Measurements from ENCODE around the gene PTHLH.

The PTHLH gene

DNA sequence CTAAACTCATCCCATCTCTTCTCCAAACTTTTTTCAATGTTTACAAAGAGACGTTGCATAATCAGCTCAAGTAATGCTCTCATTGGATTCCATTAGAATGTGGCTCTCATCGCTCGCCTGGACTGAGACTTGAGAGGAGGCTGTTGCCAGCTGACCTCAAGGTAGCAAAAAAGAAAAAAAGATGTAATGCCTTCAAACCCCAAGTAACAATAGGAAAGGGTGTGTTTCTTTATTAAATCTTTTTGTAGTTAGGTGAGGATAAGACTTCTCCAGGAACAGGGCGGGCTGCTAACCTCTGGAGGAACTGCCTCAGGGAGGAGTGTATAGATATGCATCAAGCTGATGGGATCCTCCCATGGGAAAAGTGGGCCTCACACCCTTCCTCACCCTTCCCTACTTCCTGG is 956 bp upstream of the PTHLH start:
- DNase-seq, result no peak

DNA sequence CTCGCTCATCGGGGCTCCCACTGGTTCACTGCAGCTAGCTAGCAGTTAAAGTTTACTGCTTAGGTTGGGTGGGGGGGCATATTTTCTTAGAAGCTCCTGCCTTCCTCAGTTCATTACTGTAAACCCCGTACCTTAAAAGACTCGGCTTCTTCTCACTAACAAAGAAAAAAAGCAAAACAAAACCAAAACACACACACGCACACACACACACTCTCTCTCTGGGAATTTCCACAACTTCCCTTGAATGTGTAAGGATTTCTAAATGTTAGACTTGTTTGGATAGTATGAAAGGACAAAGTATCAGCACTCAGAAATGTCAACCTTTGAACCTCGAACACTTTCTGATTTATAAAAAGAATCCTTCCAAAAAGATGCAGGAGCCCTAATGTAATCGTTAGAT is 927 bp downstream of the PTHLH start:
- DNase-seq, result no peak

DNA sequence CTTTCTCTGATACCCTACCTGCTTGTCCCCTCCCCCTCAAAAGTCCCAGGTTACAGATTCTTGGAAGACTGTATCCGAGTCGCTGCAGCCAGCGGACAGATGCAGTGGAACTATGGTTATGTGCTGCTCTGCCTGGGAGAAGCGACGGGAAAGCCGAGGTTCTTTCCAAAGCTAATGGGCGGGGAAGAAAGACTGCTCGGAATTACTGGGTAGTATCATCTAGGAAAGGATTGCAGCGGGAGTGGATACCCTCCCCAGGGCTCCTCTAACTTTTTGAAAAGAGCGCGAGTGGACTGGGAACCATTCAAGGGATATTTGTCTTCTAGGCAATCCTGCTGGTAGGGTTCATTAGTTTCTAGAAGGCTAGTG is 1.4 kb downstream of the PTHLH start:
- no peak for DNase-seq

DNA sequence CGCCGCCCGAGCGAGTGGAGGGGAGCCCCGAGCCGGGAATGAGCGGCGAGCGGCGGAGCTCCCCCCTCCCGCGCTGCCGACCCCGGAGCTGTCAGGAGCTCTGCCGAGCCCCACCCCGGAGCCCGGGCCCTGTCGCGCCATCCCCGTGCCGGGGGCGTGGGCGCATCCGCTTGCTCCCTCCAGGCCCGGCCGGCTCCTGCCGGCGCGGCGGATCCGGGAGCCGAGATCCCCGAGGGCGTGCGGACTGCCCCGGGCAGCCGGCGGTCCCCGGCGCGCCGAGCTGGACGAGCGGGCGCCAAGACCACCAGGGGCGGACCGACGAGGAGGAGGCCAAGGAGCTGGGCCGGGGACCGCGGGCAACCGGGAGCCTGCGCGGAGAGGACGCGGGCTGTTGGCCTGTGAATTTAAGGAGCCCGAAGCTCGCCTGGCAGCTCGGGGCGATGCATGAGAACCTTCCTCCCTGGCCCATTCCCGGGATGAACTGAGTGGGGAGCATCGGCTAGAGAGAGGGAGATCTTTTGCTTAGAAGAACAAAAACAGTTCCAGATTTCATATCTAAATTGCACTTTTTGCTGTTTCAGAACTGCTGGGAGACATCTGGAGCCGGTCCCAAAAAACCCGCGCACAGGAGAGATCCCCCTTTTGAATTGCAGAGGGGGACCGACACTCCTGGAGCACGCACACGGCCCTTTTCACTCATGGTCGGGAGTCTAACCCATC is 2.0 kb downstream of the PTHLH start:
- peak; percentile 53 for DNase-seq

DNA sequence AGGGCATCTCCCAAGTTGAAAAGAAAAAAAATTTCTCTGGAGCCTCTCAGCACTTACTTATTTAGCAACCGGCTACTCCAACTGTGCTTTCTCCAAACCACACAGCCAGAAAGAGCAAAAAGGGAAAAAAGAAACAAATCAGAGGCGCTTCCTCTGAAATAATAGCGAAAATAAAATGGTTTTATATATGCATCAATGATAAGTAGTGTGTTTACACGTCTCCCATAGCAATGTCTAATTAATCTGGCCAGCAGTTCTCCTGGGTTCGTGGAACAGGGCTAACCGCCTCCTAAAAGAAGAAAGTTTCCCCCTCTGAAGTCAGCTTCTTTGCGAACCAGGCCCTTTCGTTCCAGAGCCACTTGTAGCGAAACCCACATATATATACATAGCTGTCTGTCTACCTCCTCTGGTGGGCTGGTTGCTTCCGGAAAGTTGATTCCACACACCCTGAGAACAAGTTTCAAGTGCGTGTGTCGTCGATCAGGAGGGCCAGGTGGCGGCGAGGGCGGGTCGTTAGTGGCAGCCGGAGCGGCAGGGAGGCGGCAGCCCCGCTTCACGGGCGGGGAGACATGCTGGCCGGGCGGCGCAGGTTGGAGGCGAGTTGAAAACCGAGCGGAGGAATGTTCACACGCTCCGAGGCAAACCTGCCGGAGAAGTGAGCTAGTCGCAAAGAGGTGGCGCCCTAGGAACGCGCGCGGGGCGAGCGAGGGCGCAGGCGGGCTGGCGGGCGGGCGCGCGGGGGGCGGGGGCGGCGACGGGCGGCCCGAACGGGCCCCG is 2.7 kb downstream of the PTHLH start:
- DNase-seq, result peak; percentile 70

DNA sequence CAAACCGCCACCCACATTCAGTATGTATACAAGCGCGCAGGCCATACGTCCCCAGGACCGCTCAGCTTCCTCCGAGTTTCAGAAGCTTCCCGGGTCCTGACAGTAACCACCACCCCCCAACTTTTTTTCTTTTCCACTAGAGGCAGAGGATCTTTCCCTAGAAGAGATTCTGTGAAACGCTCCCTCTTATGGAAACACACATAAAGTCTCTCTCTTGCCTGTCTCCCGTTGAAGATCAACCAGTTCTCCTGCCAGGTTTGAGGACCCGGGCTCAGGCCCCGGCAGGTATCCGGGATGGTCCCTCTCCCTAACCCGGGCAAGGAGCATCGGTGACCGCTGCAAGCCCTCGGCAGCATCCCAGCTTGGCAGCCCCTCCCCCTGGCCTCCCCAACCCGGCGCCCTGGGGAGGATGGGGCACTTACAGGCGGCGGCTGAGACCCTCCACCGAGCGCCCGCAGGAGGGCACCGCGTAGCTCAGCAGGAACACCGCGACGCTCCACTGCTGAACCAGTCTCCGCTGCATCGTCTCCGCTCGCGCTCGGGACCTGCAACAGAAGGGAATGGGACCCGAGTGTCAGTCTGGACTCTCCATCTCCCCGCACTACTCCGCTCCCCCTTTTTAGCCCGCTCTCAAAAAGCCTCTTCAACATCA is 3.4 kb downstream of the PTHLH start:
- DNase-seq, result peak; percentile 32

DNA sequence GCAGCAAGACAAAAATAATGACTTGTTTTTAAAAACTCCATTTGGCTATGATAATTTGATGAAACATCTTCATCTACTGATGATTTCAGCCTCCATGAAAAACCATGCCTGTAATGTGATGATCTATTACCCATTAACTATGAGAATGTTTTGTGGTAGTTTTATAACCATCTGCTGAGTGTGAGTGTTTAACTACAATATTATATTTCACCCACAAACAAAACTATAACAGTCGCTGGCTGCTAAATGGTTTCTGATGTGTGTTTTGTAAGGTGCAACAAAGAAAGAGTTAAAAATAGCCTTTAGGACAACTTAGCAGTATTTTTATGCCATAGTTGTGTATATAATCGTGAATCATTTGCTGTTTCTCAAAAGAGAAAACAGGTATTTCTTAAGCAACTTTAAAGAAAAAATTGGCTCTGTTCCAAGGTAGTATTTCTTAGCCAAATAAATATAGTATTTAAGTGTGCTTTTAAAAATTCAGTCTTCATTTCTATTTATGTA is 4.9 kb downstream of the PTHLH start:
- DNase-seq, result no peak

DNA sequence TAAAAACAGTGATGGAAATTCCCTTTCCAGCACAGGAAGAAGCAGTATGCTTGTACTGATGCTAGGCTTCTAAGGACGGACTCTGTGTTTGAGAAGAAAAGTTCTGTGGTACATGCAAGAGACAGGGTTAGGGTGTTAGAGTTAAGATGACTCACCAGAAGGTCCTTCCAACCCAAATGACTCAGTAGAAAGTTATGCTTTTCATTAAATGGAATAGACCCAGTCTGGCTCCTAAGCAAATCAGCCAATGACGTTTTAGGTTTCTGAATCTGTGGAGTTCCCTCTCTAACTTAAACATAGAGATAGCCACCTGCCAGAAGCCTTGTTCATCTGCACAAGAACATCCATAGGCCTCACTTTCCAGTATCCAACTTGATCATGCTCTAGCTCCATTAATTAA is 5.7 kb downstream of the PTHLH start:
- no peak for DNase-seq

DNA sequence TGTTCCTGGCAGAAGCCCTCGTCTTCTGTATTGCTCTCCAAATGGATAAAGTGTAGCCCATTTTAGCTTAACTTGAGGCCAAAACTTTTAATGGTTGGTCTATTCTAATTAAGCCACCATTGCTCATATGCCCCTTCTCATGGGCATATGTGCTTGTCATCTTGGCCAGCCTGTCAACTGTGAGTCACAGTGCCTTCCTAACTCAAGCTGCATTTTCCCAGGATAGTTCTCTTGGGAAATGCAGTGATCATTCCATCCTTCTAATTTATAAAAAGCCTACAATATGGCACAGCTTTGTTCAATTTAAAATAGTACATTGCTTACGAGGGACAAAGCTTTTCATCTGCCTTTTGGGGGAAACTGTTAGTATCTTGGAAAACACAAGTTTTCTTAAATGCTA is 6.6 kb downstream of the PTHLH start:
- no peak for DNase-seq

DNA sequence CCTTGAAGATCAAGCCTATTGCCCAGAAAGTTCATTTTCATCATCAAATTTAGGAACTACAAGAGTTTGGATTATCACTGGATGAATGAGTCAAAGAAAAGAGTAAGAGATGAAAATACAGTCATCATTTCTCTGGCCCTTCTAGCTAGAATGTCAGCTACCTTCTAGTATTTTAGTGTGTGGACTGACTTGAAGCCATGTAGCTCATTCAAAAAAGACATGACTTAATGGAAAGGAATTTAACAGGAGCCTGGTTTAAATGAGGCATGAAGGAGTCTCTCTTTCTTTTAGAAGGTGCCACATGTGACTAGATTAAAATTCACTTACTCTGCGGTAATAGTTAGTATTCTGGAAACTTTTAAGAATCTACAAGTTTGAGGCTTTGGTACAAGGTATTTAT is 7.1 kb downstream of the PTHLH start:
- DNase-seq, result no peak

DNA sequence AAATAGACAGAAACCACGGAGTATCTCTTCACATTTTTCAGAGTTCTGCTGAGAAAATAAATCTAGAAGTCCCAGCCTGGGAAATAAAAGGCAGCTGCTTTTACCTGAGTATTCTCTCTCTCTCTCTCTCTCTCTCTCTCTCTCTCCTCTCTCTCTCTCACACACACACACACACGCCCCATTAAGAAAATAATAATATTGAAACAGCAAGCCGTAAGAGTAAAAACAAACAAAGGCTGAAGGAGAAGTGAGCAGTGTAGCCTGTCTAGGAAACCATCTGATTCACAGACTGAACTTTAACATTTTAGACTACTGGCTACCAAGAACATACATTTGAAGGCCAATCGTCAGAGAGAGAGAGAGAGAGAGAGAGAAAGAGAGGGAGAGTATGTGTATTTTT is 8.4 kb downstream of the PTHLH start:
- DNase-seq, result no peak

DNA sequence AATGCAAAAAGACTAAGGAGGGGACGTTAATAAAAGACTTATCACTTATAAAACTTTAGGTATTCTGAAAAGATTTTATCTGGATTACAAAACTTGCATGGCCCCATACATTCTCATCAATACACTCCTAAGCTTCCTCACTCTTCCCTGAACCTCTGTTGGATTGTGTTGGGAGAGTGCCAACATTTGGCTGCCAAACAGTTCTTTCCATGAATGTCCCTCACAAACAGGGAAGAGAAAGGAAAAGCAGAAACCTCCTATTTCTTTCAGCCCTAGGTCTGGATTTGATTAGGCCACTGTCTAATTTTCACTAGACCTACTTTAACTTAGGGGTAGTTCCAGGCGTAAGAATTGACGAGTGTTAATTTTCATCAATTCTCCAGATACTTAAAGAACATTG is 11.7 kb downstream of the PTHLH start:
- DNase-seq, result peak; percentile 61

DNA sequence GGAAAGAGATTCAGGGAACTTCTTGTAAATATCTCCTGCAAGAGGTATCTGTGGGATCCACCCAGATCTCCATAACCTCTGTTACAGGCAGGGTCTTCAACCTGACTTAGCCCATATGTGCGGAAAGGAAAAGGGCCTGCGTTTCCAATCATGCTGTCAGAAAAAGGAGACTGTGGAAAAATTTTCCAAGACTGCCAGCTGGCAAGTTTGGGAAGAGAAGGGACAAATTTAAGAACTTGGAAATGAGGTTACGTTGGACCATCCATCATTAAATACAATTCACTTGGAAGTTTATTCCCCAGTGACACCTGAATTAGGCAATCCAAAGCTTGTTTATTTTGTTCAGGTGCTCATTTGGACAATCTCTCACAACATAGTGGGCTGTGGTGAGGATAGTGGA is 13.9 kb downstream of the PTHLH start:
- no peak for DNase-seq

DNA sequence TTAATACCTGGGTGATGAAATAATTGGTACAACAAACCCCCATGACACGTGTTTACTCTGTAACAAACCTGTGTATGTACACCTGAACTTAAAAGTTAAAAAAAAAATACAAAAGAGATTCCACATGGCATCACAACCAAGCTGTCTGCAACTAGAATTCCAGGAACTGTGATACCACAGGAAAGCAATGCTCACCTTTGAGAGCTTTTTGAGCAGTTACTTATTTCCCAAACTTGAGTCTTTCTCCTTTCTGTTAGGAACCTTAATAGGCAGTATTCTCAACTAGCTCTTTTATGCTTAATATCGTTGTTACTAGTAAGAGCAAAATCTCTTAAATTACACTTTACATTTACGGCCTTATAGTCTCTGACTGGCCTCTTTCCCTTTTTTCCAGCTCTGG is 15.2 kb downstream of the PTHLH start:
- DNase-seq, result no peak

DNA sequence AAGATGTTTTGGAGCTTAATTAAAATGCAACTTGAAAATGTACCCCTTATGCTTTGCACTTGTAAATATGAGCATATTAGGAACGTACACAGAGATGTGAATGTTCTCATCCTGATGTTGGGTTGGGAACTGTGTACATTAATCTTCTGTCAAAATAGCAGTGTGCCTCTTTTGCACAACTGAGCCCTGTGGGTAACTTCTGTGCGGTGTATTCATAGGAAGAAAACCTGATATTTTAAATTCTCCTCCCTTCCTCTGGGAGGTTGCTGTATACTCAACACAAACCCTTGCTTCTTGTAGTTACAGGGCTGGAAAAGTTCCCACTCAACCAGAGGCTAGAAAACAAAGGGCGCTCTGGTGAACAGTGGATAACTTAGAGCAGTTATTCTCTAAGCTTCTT is 18.7 kb downstream of the PTHLH start:
- DNase-seq, result no peak

DNA sequence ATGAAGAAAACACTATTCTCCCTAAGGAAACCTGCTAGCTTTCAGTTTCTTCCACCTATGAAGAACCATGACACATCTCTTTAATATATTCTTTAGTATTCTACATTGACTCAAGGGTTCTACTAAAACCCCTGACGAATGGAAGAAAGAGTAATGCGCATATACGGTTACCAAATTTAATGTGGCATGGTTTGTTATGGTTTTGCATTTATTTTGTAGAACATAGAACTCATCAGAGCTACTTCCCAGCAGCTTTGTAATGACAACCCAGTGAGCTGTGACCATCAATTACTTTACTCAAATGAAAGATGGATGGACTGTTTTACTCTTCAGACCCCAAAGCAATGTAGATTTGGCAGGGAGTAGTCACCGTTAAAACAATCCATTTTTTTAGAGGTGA is 19.2 kb downstream of the PTHLH start:
- no peak for DNase-seq

DNA sequence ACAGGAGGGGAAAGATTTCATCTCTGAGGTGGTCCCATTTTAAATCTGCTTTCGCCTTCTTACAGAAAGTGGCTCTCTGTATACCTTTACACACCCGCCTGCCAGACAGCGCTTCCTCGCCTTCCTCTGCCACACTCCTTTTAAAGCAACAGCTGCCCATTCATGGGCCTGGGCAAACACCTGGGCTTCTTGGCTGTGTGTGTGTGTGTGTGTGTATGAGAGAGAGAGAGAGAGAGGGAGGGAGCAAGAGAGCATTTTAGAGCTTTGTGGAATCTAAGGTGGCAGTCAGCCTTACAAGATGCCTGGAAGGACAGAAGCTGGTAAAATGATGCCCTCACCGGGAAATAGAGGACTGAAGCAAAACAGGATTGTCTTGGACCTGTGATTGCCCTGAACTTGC is 20.0 kb downstream of the PTHLH start:
- no peak for DNase-seq

DNA sequence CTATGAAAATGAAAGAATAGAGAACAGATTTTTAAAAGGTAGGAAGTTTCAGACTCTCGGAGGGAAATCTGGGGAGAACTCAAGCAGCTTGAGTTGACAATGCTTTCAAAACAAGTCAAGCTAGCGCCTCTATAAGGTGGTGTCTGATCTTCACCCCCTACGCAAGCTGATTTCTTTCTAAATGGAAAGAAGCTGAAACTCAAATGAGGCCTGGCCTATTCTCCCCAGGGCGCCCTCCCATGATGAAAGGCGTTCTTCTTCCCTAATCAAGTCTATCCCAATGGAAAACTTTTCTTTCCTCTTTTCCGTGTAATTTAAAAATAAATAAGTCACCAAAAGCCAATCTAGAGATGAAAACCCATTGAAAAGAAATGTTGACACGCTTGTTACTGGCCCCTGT is 20.6 kb downstream of the PTHLH start:
- no peak for DNase-seq

DNA sequence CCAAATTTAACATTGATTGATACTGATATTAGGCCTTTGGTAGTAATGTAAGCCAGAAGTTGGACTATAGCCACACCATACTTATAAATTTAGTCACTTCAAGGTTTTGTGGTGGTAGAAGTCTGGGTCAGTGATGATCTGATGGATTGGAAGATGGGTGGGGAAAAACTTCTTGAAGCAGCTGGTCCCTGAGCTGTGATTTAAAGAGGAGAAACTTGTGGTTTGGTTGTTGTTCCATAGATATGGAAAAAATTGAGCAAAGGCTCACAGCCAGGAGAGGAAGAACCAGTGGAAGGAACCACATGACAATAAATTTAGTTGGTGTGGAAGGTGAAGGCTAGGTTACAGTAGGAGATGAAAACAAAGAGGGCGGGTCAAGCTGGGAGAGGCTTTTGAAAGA is 26.1 kb downstream of the PTHLH start:
- no peak for DNase-seq

DNA sequence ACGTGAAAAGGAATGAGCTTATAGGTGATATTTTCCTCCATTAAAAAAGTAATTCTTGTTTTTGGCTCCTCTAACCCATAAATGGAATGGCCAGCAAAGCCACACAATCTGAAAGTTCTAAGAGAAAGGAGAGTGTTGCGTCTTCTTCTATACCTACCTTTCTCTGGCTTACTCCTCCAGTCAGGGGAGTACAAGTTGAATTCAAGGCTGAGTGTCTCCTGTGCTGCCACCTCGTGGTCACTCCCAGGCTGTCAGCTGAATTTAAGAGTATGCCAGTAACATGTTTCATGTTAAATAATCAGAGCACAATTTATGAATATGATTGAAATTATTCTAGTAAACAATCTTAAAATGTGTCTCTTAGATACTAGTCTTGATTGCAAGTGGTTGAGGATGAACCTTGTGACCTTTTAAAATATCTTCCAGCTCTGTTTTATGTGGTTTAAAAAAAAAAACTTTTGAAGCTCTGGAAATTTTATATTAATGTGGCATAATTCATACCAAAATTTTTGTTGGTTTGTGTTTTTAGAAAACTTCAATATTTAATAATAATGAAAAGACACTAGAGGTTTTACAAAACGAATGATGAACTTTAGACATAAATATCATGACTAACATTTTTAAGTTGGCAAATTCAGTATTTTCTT is 31.7 kb downstream of the PTHLH start:
- peak; percentile 80 for DNase-seq

DNA sequence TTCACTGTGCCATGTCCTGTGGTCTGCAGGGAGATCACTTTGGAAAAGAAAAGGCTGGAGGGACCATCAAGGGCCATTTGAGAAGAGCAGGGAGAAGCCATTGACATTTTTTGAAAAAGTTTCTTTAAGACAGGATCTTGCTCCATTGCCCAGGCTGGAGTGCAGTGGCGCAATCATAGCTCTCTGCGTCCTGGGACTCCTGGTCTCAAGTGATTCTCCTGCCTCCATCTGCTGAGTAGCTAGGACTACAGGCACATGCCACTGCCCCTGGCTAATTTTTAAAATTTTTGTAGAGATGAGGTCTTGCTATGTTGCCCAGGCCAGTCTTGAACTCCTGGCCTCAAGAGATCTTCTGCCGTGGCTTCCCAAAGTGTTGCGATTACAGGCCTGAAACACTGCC is 32.3 kb downstream of the PTHLH start:
- DNase-seq, result no peak

DNA sequence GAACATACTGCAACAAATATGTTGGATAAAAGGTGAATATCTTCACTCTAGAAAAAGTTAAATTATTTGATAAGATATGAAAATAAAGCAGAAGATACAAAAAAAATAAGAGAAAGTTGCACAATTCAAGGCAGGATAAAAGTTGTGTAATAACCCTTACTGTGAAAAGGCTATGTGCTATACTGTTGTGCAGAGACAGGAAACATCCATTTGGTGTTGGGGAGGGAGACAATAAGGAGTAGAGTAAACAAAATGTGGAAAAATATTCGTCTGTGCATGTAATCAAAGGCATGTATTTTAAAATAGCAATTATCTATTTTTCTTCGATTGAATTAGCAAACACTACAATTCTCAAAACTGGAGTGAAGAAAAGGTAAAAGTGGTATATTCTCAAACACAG is 34.8 kb downstream of the PTHLH start:
- DNase-seq, result no peak

DNA sequence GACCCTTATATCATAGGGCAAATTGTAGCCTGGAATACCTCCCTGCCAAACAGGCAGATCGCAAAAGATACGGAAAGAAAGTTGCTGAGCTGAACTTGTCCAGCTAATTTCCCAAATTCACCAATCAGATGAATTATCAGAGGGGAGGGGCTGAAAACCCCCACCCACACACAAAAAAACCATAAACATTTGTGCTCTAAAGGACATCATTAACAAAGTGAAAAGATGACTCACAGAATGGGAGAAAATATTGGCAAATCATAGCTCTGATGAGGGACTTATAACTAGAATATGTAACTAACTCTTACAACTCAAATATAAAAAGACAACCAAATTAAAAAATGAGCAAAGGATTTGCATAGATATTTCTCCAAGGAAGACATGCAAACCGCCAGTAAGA is 36.3 kb downstream of the PTHLH start:
- DNase-seq, result no peak

DNA sequence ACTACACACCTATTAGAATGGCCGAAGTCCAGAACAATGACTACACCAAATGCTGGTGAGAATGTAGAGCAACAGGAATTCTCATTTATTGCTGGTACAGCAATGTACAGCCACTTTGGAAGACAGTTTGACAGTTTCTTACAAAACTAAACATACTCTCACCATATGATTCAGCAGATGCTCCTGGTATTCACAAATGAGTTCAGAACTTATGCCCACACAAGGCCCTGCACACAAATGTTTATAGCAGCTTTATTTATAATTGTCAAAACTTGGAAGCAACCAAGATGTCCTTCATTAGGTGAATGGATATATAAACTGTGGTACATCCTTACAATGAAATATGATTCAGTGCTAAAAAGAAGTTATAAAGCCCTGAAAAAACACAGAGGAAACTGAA is 38.3 kb downstream of the PTHLH start:
- DNase-seq, result no peak

Data from femur (tissue), 1 donor.